ENCODE data around the gene FAM168B. TPM values are rescaled to one million over a fixed set of nuclear protein-coding genes. Genes with fewer than 3 reads are reported as not detected.
A peak's percentile ranks its signal among the peaks of the same experiment; 100 is the strongest.
"Not testable (repeated sequence)": the region's sequence is repeated elsewhere in the genome, so short reads cannot be mapped to it uniquely, and the experiment has no call there.

Gene FAM168B
- total RNA-seq, 1 experiment from 2014 or later: 124 TPM

DNA sequence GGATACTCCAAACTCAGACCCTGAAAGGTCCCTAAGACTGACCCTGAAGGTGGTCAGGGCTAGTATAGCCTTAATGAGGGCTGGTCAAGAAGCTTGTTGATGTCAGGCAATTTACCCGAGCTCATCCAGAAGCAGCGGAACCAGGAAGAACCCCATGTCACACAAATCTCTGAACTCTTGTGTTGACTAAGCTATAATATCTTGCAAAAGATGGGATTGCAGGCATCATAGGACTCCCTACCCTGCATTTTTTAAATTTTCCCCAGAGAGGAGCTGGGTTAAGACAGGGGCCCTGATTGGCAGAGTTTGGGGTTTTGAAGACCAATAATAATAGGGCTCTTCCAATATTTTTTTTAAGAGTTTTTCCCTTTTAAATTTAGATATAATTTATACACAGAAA lies 9.9 kb upstream of the FAM168B start:
- DNase-seq (ENCODE audit: low read depth): no peak

DNA sequence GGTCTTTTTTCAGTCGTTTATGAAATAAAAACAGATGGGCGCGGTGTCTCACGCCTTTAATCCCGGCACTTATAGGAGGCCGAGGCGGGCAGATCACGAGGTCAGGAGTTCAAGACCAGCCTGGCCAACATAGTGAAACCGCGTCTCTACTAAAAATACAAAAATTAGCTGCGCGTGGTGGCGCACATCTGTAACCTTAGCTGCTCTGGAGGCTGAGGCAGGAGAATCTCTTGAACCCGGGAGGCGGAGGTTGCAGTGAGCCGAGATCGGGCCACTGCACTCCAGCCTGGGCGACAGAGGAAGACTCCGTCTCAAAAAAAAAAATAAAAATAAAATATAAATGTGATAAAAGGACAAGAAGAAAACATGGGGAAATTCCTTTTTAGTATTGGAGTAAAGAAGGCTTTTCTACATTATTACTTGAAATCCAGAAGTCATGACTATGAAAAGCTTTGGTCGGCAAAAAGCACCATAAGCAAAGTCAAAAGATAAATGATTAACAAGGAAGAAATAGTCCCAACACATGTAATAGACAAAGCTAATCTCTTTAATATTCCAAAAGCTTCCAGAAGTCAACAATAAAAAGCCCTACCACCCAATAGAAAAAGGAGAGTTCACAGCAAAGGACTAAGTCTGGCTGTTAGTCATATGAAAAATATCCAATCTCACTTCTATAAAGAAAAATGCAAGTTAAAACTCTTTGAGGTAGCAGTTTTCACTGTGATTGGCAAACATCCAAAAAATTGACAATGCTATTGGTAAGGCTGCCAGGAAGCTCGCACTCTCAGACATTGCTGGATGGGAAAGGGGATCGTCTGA lies 1.4 kb upstream of the FAM168B start:
- no peak for DNase-seq (ENCODE audit: low read depth)

DNA sequence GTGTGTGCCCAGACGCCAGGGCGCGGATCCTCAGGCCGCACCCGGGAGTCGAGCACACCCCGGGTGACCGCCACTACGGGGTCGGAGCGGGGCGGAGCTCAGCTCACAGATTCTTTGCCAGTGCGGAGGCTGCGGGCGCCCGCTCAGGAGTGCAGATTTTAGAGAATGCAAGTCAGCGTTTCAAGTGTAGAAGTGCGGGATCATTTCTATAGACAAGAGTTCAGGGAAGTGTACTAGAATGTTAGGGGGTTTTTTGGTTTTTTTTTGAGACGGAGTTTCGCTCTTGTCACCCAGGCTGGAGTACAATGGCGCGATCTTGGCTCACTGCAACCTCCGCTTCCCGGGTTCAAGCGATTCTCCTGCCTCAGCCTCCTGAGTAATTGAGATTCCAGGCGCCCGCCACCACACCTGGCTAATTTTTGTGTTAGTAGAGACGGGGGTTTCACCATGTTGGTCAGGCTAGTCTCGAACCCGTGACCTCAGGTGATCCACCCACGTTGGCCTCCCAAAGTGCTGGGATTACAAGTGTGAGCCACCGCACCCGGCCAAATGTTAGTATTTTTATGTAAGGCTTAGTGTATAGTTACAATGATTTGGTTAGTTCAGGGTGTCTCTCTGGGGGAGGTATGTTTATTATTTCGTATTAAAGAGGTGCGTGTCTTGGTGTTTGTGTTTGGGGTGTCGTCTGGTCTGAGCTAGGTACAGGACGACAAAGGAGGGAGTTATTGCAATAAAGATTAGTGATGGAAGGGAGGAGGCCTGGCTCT lies 619 bp upstream of the FAM168B start:
- no peak for DNase-seq (ENCODE audit: low read depth)

GRCh38 chr2:131092458-131093005 lies 728 bp downstream of the FAM168B start:
- DNase-seq (ENCODE audit: low read depth): peak; percentile 4

DNA sequence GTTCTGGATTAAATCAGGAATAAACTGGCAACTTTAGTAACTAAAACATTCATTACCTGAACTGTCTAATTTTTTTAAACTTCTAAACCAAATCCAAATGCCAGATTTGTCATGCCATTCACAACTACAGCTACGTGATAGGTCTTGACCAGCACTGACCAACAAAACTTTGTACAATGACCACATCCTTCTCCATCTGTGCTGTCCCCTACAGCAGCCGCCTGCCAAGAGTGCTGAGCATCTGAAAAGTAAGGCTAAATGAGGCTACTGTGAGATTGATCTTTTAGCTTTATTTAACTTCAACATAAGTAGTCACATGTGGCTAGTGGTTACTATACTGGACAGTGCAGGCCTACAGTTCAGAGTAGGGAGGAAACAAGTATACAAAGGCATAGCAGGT lies 7.6 kb downstream of the FAM168B start:
- no peak for DNase-seq (ENCODE audit: low read depth)

GRCh38 chr2:131081190-131081589 lies 12.1 kb downstream of the FAM168B start:
- DNase-seq (ENCODE audit: low read depth): no peak

GRCh38 chr2:131079931-131080330 lies 13.3 kb downstream of the FAM168B start:
- DNase-seq (ENCODE audit: low read depth): not testable (repeated sequence)

GRCh38 chr2:131077966-131078365 lies 15.3 kb downstream of the FAM168B start:
- DNase-seq (ENCODE audit: low read depth): no peak

DNA sequence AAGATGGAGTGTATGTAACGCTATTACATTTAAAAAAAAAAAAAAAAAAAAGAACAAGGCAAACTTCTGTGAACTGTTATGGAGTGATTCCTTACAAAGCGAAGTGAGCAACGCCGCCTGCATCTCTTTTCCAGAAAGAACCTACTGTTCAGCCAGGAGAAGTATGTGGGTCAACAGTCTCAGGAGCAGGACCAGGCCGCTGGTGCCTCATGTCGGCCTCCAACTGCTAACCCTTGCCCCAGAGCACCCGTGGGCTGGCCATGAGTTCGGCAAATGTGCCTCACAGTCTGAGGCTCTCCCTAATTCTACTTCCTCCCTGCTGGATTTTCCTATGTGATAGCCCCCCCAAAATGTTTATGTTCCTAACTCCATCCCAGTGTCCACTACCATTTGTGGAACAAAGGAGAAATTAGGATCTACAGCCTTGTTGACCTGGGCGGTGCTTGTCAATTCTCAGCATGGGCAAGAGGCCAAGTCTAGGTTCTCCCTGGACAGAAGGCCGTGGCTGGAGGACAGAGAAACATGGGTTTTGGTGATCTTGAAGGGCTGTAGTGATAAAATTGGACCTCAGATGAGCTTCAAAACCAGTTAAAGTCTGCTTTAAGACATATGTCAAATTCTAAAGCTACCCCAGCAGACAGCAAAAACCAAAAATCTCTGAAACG lies 15.9 kb downstream of the FAM168B start:
- no peak for DNase-seq (ENCODE audit: low read depth)

DNA sequence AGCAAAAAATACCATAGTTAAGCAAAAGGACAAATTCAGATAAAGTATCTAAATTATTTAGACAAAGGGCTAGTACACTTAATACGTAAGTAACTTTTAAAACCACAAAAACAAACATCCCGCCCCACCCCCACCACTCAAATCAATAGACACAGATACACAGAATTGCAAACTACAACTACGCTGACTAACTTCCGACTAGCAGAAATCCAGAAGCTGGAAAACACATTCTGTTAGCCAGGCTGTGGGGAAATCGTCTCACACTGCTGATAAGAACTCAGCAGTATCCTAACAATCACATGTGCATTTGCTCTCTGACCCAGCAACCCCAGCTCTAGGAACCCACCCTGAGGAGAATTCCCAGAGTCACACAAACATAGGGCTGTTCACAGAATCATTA lies 16.6 kb downstream of the FAM168B start:
- no peak for DNase-seq (ENCODE audit: low read depth)

DNA sequence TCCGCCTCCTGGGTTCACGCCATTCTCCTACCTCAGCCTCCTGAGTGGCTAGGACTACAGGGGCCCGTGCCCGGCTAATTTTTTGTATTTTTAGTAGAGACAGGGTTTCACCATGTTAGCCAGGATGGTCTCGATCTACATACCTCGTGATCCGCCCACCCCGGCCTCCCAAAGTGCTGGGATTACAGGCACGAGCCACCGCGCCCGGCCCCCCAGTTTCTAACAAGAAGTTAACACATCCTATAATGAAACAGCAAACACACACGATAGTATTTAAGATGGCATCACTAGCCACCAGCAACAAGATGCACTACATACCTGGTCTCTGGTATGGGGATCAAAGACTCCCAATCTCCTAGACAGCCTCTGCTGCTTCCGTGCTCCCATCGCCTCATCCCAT lies 17.7 kb downstream of the FAM168B start:
- DNase-seq (ENCODE audit: low read depth): not testable (repeated sequence)

GRCh38 chr2:131068172-131068571 lies 25.1 kb downstream of the FAM168B start:
- DNase-seq (ENCODE audit: low read depth): not testable (repeated sequence)

GRCh38 chr2:131067465-131068125 lies 25.7 kb downstream of the FAM168B start:
- no peak for DNase-seq (ENCODE audit: low read depth)

- DNase-seq (ENCODE audit: low read depth): no peak
Observed at GRCh38 chr2:131064589-131065512, 28.4 kb downstream of the FAM168B start.

GRCh38 chr2:131063501-131064283 lies 29.6 kb downstream of the FAM168B start:
- DNase-seq (ENCODE audit: low read depth): no peak

DNA sequence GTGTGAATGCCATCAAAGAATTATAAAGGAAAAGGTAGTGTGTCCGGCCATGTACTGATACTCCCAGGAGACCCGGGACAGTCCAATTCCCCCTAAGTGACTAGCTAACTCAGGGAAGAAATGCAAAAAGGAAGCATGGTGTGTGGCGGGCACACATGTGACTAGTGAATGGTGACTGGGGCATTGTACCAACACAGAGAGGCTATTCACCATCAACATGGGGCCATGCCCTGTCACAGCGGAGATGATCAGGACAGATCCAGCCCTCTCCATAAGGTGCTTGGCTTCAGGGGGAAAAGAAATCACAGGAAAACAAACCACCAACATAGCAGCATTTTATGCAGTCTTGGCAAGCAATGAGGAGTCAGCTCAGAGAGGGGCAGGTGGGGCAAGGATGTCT lies 34.3 kb downstream of the FAM168B start:
- no peak for DNase-seq (ENCODE audit: low read depth)

DNA sequence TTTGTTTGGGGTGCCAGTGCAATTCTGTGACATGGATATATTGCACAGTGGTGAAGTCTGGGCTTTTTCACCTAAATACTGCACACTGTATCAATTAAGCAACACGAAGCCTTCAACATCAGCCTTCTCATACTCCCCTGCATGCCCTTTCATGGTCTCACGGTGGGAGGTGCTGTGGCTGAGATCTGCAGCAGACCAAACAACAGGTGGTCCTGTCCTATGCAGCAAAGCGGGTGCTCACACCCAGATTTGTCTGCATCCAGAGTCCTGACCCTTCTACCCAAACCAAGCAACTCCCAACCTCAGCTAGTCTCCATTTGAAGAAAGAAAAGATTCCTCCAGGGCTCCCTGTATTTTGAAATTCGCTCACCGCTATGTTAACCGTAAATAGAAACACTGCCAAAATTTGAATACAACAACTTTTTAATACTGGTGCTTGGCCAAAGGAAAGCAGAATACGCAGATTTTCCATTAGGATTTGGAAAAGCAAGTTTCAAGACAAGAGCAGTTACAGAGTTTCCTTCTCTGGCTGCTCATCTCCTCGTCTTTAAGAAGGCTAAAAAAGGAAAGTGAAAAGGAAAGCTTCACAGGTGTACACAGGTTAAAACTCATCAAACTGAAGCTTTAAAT lies 34.9 kb downstream of the FAM168B start:
- no peak for DNase-seq (ENCODE audit: low read depth)

DNA sequence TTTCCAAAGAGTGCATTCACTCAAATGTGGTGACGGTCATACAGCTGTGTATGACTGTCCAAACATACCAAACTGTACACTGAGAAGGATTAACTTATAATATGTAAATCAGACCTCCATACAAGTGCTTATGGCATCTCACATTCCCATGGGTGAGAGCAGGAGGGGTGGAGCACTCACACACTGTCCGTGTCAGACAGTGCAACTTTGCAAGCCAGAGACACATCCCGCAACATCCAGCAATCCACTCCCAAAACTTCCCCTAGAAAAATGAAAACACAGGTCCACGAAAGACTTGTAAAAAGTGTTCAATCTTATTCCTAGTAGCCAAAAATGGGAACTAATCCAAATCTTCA lies 36.4 kb downstream of the FAM168B start:
- DNase-seq (ENCODE audit: low read depth): no peak

Data from LHCN-M2 (cell line).